Activated B cell treated with CpG ODN at 0.5 μM for 24 hours (primary cell): ENCODE measurements around the gene MUC5B. TPM values are rescaled to one million over a fixed set of nuclear protein-coding genes. Genes with fewer than 3 reads are reported as not detected.

Experiments used
- ATAC-seq: fragments of 200-7000 bp; cut with Tn5 transposase; one replicate; pipeline ENCODE4 v1.10.0; 2021; ENCODE audit warnings: low read depth, mild to moderate bottlenecking, moderate library complexity
- CTCF ChIA-PET: fragments of 350-600 bp; sonication (Branson Sonifier 250); formaldehyde crosslinking; loops from one replicate; lab custom pipeline; 2021; ENCODE audit warnings: antibody characterized with exemption; lab: Charles Lee
- POLR2A ChIA-PET: fragments of 350-600 bp; sonication (Branson Sonifier 250); formaldehyde crosslinking; loops from one replicate; lab custom pipeline; 2021; ENCODE audit warnings: antibody characterized with exemption; lab: Charles Lee
- DNase-seq: peaks from one replicate; pipeline ENCODE4 v3.0.0; 2022
- H3K27ac Mint-ChIP-seq: one replicate; pipeline ENCODE4 v1.8.0; 2020; ENCODE audit warnings: mixed read lengths
- H3K27me3 Mint-ChIP-seq: one replicate; pipeline ENCODE4 v1.8.0; 2021; ENCODE audit warnings: mixed read lengths
- H3K36me3 Mint-ChIP-seq: one replicate; pipeline ENCODE4 v1.8.0; 2021; ENCODE audit warnings: low read depth, mixed read lengths
- H3K4me1 Mint-ChIP-seq: one replicate; pipeline ENCODE4 v1.8.0; 2021; ENCODE audit warnings: mixed read lengths
- H3K4me3 Mint-ChIP-seq: one replicate; pipeline ENCODE4 v1.8.0; 2020; ENCODE audit warnings: mild to moderate bottlenecking, mixed read lengths
- H3K9me3 Mint-ChIP-seq: one replicate; pipeline ENCODE4 v1.8.0; 2020; ENCODE audit warnings: mixed read lengths
- intact Hi-C: fragments of 100-400 bp; cut with micrococcal nuclease; formaldehyde crosslinking; loops from one replicate; pipeline ENCODE4 v1.15.1; 2024
- total RNA-seq: library from RNA; stranded (reverse); gene quantifications from 2 replicates; pipeline ENCODE4 v1.2.3, GENCODE V29; 2022
- TF ChIP-seq, protein P1 (sequence below): fragments of 200-600 bp; IDR thresholded peaks from one replicate; pipeline ENCODE4 v1.8.0; 2022; ENCODE audit warnings: antibody characterized with exemption, mild to moderate bottlenecking

Gene MUC5B
- total RNA-seq, 1 donor from 2014 or later, result not detected

DNA sequence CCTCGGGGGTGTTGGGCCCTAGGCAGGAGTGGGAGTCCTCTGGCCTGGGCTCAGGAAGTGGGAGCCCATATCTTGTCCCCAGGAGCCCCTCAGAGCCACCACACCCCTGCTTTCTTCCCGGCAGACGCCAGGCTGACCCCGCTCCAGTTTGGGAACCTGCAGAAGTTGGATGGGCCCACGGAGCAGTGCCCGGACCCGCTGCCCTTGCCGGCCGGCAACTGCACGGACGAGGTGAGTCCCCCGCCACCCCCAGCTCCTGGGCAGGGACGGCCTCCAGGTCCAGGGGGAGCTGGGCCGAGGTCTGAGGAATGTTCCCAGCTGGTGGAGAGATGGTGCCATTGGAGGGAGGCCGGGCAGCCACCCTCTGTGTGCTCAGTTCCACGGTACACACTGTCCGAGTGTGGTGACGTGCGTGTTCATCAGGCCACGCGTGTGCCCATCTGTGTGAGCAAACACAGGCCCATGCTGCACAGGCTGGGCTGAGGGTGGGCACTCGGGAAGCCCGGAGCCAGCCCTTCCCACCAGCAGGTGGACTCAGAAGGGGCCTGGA is 4.8 kb downstream of the MUC5B start:
- TF ChIP-seq, protein P1, sequence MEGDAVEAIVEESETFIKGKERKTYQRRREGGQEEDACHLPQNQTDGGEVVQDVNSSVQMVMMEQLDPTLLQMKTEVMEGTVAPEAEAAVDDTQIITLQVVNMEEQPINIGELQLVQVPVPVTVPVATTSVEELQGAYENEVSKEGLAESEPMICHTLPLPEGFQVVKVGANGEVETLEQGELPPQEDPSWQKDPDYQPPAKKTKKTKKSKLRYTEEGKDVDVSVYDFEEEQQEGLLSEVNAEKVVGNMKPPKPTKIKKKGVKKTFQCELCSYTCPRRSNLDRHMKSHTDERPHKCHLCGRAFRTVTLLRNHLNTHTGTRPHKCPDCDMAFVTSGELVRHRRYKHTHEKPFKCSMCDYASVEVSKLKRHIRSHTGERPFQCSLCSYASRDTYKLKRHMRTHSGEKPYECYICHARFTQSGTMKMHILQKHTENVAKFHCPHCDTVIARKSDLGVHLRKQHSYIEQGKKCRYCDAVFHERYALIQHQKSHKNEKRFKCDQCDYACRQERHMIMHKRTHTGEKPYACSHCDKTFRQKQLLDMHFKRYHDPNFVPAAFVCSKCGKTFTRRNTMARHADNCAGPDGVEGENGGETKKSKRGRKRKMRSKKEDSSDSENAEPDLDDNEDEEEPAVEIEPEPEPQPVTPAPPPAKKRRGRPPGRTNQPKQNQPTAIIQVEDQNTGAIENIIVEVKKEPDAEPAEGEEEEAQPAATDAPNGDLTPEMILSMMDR, result no peak
- Mint-ChIP-seq H3K4me1 (no peaks in the 10 kb centered on the region), H3K27me3 (peaks cover 2% of the 10 kb centered on the region), H3K9me3 (no peaks in the 10 kb centered on the region), H3K27ac (no peak overlapping the region), H3K4me3 (no peak overlapping the region), H3K36me3 (no peaks in the 10 kb centered on the region)
- DNase-seq (no peak), ATAC-seq (no peak)
- ChIA-PET POLR2A (no interaction called here), CTCF (no interaction called here)
- intact Hi-C loops, result no loop called here

DNA sequence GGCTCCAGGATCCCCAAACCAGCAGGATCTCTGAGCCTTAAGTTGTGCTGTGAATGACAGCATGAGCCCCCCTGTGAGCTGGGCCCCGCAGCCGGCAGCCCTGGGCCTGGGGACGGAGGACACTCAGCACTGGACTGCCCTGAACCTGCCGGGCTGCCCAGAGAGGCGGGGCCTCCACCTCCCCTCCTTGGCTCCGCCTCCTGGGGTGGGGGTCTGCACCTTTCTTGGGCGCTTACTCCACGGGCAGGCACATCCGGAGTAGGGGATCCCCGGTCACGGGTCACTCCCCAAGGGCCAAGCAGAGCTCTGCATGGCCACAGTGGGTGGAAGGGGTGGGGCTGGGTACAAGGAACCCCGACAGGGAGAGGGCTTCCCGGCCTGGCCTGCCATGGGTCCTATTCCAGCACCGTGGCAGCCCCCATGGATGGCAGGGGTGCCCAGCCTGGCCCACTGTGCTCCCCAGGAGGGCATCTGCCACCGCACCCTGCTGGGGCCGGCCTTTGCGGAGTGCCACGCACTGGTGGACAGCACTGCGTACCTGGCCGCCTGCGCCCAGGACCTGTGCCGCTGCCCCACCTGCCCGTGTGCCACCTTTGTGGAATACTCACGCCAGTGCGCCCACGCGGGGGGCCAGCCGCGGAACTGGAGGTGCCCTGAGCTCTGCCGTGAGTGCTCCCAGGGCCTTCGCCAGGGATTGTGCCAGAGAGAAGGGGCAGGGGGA is 5.4 kb downstream of the MUC5B start:
- no peak overlapping the region for H3K27ac Mint-ChIP-seq
- DNase-seq, result no peak

DNA sequence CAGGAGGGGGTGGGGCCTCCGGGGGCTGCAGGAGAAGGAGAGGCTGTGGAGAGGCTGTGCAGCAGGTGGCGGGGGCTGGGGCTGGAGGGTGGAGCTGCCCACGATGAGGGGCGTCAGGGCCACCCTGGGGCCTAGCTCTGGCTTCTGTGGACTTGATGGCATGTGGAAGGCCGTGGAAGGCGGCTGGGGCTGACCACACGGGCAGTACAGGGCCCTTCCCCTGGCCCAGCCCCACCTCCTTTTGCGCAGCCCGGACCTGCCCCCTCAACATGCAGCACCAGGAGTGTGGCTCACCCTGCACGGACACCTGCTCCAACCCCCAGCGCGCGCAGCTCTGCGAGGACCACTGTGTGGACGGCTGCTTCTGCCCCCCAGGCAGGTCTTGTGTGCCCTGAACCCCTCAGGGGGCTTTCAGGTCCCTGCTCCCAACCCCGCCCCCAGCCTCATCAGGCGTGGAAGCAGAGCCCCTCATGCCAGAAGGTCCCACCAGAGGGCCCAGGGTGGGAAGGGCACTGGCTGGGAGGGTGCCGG is 6.1 kb downstream of the MUC5B start:
- no peaks in the 10 kb centered on the region for H3K9me3 Mint-ChIP-seq
- CTCF ChIA-PET, result no interaction called here
- no peak overlapping the region for H3K4me3 Mint-ChIP-seq
- no peak for ATAC-seq
- DNase-seq, result no peak
- POLR2A ChIA-PET, result no interaction called here
- no peaks in the 10 kb centered on the region for H3K36me3 Mint-ChIP-seq
- H3K4me1 Mint-ChIP-seq, result no peaks in the 10 kb centered on the region
- TF ChIP-seq, protein P1, result no peak
- H3K27ac Mint-ChIP-seq, result no peak overlapping the region
- intact Hi-C loops, result no loop called here
- peaks cover 2% of the 10 kb centered on the region for H3K27me3 Mint-ChIP-seq

More for the DNA sequence above, 5.4 kb downstream of the MUC5B start:
- no peak overlapping the region for H3K4me3 Mint-ChIP-seq
- TF ChIP-seq, protein P1, result no peak
- CTCF ChIA-PET, result no interaction called here
- POLR2A ChIA-PET, result no interaction called here
- H3K27me3 Mint-ChIP-seq, result peaks cover 2% of the 10 kb centered on the region
- no peak for ATAC-seq
- H3K36me3 Mint-ChIP-seq, result no peaks in the 10 kb centered on the region
- H3K9me3 Mint-ChIP-seq, result no peaks in the 10 kb centered on the region
- intact Hi-C loops, result no loop called here
- H3K4me1 Mint-ChIP-seq, result no peaks in the 10 kb centered on the region

DNA sequence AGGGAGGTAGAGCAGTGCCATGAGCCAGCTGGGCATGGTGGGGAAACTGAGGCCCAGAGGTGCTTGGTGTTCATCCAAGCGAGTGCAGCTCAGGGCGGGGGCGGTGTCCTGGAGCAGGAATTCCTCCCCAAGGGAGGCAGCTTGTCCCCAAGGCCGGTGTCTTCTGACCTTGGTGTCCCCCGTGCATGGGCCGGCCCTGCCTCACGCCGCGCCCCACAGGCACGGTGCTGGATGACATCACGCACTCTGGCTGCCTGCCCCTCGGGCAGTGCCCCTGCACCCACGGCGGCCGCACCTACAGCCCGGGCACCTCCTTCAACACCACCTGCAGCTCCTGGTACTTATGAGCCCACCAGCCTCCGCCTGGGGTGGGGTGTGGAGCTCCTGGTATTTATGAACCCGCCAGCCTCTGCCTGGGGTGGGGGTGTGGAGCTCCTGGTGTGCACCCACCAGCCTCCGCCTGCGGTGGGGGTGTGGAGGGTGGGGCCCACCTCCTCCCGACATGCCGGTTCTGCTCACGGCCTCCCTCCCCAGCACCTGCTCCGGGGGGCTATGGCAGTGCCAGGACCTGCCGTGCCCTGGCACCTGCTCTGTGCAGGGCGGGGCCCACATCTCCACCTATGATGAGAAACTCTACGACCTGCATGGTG is 6.7 kb downstream of the MUC5B start:
- H3K36me3 Mint-ChIP-seq, result no peaks in the 10 kb centered on the region
- TF ChIP-seq, protein P1, result no peak
- no peak overlapping the region for H3K4me3 Mint-ChIP-seq
- POLR2A ChIA-PET, result no interaction called here
- H3K27me3 Mint-ChIP-seq, result no peaks in the 10 kb centered on the region
- H3K4me1 Mint-ChIP-seq, result no peaks in the 10 kb centered on the region
- H3K9me3 Mint-ChIP-seq, result no peaks in the 10 kb centered on the region
- no peak for DNase-seq
- CTCF ChIA-PET, result no interaction called here
- no peak for ATAC-seq
- intact Hi-C loops, result no loop called here
- H3K27ac Mint-ChIP-seq, result no peak overlapping the region

DNA sequence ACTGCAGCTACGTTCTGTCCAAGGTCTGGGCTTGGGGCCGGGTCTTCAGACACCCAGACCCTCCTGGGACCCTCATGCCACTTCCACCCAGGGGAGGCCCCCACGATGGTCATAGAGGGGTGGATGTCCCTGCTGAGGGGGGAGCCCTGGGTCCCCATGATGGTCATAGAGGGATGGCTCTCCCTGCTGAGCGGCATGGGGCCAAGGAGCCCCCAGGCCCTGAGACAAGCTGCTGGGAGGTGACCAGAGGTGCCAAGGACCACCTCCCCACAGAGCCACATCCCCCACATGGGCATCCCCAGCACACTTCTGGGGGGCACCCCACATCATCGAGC is 7.2 kb downstream of the MUC5B start:
- no peaks in the 10 kb centered on the region for H3K27me3 Mint-ChIP-seq
- no peak overlapping the region for H3K27ac Mint-ChIP-seq
- no peak for ATAC-seq
- no peak overlapping the region for H3K4me3 Mint-ChIP-seq
- intact Hi-C loops, result no loop called here
- CTCF ChIA-PET, result no interaction called here
- no peaks in the 10 kb centered on the region for H3K9me3 Mint-ChIP-seq
- POLR2A ChIA-PET, result no interaction called here
- TF ChIP-seq, protein P1, result no peak
- no peak for DNase-seq
- no peaks in the 10 kb centered on the region for H3K4me1 Mint-ChIP-seq
- no peaks in the 10 kb centered on the region for H3K36me3 Mint-ChIP-seq
